SK-N-SH (cell line): ENCODE data around the gene CERS6.

ENCODE experiments used
- CTCF ChIP-seq: fragments of 200-600 bp; sonication (generic); IDR thresholded peaks from 2 replicates; pipeline ENCODE4 v1.6.1; 2017; ENCODE audit warnings: antibody characterized with exemption, mild to moderate bottlenecking, moderate library complexity
- FOXM1 ChIP-seq: IDR thresholded peaks from 2 replicates; pipeline ENCODE4 v1.4.0; 2012; ENCODE audit warnings: low read depth, mild to moderate bottlenecking
- MXI1 ChIP-seq: IDR thresholded peaks from 2 replicates; pipeline ENCODE4 v1.6.1; 2012; ENCODE audit warnings: mild to moderate bottlenecking, low read depth, low read length, improper control_type of control experiment
- POLR2AphosphoS5 ChIP-seq: IDR thresholded peaks from 2 replicates; pipeline ENCODE4 v1.6.1; 2012; ENCODE audit warnings: low read depth, low read length
- RAD21 ChIP-seq: IDR thresholded peaks from 2 replicates; pipeline ENCODE4 v1.6.1; 2012; ENCODE audit warnings: mild to moderate bottlenecking, low read length
- RCOR1 ChIP-seq: fragments of 150-350 bp; IDR thresholded peaks from 2 replicates; pipeline ENCODE4 v1.6.1; 2017; ENCODE audit warnings: antibody characterized with exemption, low read length
- RXRA ChIP-seq: IDR thresholded peaks from 2 replicates; pipeline ENCODE4 v1.4.0; 2012; ENCODE audit warnings: low read depth, mild to moderate bottlenecking, borderline replicate concordance
- TF ChIP-seq, protein P1 (sequence below): fragments of 150-350 bp; IDR thresholded peaks from 2 replicates; pipeline ENCODE4 v1.6.1; 2017; ENCODE audit warnings: antibody characterized with exemption, low read length, low read depth, borderline replicate concordance
- TF ChIP-seq, protein P2 (sequence below): IDR thresholded peaks from 2 replicates; pipeline ENCODE4 v1.4.0; 2012; ENCODE audit warnings: low read depth, borderline replicate concordance
- TF ChIP-seq, protein P3 (sequence below): IDR thresholded peaks from 2 replicates; pipeline ENCODE4 v1.6.1; 2012; ENCODE audit warnings: mild to moderate bottlenecking, low read depth, low read length, moderate library complexity
- TF ChIP-seq, protein P4 (sequence below): IDR thresholded peaks from 2 replicates; pipeline ENCODE4 v1.4.0; 2012; ENCODE audit warnings: low read depth

GRCh38 chr2:168538133-168538532 lies 82.1 kb downstream of the CERS6 start:
- no peak for TF ChIP-seq CTCF
- TF ChIP-seq FOXM1 = no peak
- TF ChIP-seq, protein P1, sequence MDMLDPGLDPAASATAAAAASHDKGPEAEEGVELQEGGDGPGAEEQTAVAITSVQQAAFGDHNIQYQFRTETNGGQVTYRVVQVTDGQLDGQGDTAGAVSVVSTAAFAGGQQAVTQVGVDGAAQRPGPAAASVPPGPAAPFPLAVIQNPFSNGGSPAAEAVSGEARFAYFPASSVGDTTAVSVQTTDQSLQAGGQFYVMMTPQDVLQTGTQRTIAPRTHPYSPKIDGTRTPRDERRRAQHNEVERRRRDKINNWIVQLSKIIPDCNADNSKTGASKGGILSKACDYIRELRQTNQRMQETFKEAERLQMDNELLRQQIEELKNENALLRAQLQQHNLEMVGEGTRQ = no peak
- TF ChIP-seq POLR2AphosphoS5 = no peak
- TF ChIP-seq, protein P2, sequence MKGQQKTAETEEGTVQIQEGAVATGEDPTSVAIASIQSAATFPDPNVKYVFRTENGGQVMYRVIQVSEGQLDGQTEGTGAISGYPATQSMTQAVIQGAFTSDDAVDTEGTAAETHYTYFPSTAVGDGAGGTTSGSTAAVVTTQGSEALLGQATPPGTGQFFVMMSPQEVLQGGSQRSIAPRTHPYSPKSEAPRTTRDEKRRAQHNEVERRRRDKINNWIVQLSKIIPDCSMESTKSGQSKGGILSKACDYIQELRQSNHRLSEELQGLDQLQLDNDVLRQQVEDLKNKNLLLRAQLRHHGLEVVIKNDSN = no peak
- no peak for TF ChIP-seq RXRA
- TF ChIP-seq MXI1 = no peak
- TF ChIP-seq, protein P3, sequence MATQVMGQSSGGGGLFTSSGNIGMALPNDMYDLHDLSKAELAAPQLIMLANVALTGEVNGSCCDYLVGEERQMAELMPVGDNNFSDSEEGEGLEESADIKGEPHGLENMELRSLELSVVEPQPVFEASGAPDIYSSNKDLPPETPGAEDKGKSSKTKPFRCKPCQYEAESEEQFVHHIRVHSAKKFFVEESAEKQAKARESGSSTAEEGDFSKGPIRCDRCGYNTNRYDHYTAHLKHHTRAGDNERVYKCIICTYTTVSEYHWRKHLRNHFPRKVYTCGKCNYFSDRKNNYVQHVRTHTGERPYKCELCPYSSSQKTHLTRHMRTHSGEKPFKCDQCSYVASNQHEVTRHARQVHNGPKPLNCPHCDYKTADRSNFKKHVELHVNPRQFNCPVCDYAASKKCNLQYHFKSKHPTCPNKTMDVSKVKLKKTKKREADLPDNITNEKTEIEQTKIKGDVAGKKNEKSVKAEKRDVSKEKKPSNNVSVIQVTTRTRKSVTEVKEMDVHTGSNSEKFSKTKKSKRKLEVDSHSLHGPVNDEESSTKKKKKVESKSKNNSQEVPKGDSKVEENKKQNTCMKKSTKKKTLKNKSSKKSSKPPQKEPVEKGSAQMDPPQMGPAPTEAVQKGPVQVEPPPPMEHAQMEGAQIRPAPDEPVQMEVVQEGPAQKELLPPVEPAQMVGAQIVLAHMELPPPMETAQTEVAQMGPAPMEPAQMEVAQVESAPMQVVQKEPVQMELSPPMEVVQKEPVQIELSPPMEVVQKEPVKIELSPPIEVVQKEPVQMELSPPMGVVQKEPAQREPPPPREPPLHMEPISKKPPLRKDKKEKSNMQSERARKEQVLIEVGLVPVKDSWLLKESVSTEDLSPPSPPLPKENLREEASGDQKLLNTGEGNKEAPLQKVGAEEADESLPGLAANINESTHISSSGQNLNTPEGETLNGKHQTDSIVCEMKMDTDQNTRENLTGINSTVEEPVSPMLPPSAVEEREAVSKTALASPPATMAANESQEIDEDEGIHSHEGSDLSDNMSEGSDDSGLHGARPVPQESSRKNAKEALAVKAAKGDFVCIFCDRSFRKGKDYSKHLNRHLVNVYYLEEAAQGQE = no peak
- TF ChIP-seq RAD21 = no peak
- TF ChIP-seq RCOR1 = no peak
- TF ChIP-seq, protein P4, sequence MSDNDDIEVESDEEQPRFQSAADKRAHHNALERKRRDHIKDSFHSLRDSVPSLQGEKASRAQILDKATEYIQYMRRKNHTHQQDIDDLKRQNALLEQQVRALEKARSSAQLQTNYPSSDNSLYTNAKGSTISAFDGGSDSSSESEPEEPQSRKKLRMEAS = no peak
